ENCODE data around the gene ZNF827.

Gene ZNF827

DNA sequence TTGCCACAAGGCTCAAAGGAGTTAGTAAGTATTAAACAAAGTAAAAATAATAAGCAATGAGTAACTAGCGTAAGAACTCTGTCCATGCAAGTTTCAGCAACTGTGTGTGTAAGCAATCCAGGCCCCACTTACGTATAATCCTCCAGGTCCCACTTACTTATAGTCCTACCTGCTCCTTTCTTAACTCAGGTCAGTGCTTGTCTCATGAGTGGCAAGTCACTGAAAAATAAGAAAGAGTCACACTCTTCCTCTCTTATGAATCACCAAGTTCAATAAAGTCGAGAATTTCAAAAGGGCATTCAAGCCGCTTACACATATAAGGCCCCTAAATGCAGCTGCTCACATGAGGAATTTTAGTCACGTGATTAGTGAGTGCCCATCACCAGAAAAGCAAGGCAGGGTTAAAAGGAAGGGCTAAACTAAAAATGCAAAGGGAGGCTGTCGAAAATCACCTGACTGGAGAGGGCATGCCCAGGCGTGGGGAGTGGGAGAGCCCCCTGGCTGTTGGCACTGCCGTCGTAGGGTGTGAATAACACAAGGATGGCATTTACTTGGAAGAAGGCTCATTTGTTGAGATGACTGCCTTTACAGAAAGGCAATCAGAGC, 58.2 kb downstream of the ZNF827 start:
- TF ChIP-seq, protein P1, sequence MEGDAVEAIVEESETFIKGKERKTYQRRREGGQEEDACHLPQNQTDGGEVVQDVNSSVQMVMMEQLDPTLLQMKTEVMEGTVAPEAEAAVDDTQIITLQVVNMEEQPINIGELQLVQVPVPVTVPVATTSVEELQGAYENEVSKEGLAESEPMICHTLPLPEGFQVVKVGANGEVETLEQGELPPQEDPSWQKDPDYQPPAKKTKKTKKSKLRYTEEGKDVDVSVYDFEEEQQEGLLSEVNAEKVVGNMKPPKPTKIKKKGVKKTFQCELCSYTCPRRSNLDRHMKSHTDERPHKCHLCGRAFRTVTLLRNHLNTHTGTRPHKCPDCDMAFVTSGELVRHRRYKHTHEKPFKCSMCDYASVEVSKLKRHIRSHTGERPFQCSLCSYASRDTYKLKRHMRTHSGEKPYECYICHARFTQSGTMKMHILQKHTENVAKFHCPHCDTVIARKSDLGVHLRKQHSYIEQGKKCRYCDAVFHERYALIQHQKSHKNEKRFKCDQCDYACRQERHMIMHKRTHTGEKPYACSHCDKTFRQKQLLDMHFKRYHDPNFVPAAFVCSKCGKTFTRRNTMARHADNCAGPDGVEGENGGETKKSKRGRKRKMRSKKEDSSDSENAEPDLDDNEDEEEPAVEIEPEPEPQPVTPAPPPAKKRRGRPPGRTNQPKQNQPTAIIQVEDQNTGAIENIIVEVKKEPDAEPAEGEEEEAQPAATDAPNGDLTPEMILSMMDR (IDR thresholded peaks at IDR 0.05; ENCODE audit: extremely low read depth, insufficient read depth, missing control alignments), result no peak
- DNase-seq (ENCODE audit: low spot score), result no peak
- in situ Hi-C loops (cut with MboI; ENCODE audit: low pct_unique_long_range_greater_than_20kb, low sequenced_read_pairs, unreplicated experiment), result no loop called here

DNA sequence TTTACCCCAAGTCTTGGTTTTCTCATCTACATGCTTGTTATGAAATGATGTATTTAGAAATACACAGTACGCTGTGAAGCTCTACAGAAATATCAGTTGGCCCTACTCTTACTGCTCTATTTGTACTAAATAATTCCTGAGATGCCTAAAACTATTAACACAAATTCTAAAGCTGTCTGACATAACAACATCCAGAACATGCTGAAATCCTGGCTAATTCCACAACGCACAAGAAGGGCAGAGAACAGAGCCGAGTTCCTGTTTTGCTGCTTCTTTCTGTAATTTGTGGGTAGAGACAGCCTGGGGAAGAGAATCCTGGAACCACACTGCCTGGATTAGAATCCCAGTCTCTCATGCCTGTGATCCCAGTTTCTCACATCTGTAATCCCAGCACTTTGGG, 59.0 kb downstream of the ZNF827 start:
- DNase-seq (ENCODE audit: low spot score), result no peak
- TF ChIP-seq, protein P1 (IDR thresholded peaks at IDR 0.05; ENCODE audit: extremely low read depth, insufficient read depth, missing control alignments), result no peak
- in situ Hi-C loops (cut with MboI; ENCODE audit: low pct_unique_long_range_greater_than_20kb, low sequenced_read_pairs, unreplicated experiment), result no loop called here

DNA sequence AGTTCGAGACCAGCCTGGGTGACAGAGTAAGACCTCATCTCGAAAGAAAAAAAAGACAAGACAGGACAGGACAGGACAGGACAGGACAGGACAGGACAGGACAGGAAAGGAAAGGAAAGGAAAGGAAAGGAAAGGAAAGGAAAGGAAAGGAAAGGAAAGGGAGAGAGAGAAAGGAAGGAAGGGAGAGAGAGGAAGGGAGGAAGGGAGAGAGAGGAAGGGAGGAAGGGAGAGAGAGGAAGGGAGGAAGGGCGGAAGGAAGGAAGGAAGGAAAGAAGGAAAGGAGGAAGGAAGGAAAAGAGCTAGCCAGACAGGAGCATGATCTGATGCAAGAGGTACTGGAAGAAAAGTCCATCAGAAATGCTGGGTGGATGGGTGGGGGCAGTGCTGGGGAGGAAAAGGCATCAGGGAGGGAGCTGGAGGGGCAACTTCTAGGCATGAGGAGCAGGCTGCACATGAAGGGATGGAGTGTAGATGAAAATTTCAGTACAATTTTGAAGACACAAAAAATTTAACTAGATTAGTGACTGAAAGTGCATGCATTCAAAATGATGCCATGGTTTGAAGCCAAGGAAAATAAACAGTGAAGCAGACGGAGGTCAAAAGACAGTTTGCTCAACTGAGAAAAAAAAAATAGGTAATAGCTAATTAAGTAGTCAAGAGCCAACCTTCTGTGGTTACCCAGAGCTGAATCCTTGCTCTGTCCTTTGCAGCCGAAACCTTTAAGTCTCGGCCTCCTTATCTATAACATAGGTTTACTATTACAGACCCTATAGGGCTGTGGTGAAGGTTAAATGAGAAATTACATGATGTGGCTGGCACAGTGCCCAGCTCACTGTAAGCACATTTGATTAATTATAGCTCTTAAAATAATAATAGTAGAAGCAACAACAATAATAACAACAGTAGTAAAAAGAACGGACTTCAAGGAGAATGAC, 59.9 kb downstream of the ZNF827 start:
- TF ChIP-seq, protein P1 (IDR thresholded peaks at IDR 0.05; ENCODE audit: extremely low read depth, insufficient read depth, missing control alignments), result no peak
- in situ Hi-C loops (cut with MboI; ENCODE audit: low pct_unique_long_range_greater_than_20kb, low sequenced_read_pairs, unreplicated experiment), result no loop called here
- no peak for DNase-seq (ENCODE audit: low spot score)

DNA sequence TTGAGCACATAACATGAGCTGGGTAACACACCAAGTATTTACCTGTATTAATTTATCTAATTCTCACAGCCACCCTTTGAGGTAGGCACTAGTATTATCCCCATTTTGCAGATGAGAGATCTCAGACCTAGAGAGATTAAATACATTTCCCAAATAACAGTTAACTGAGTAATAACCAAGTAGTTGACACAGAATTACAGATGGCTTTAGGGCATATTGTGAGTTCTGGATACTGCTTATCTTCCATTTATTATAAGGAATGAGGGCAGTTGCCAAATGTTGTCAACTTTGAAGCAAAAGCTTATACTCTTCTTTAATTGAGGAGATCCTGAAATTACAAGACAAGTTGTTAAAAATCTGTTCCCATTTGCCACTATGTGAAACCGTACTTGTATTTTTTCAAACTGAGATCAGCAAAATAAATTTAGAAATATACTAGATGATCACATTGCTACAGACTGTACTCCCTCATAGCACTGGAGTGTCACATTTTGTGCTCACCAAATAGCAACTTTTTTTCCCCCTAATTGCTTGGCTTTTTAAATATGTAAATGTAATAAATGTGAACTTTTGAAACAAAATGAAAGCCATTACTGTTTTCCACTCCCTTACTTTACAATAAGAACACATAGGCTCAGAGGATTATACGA, 62.0 kb downstream of the ZNF827 start:
- in situ Hi-C loops (cut with MboI; ENCODE audit: low pct_unique_long_range_greater_than_20kb, low sequenced_read_pairs, unreplicated experiment), result no loop called here
- no peak for DNase-seq (ENCODE audit: low spot score)
- TF ChIP-seq, protein P1 (IDR thresholded peaks at IDR 0.05; ENCODE audit: extremely low read depth, insufficient read depth, missing control alignments), result no peak

DNA sequence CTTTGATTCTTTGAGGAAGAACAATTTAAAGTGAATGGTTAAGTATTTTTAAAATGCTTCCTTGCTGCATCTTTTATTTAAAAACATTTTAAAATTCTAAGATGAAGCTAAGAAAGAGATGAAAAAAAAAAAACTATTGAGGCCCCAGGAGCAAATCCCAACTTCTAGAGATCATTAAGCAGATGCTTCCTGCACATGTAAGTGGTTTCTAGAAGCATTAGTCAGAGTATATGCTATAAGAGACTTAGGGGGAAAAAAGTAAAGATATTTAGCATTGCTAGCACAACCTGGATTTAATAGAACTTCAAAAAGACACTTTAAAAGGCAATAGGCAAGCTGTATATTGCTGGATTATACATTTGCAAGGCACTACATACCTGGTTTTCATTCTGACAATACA, 64.7 kb downstream of the ZNF827 start:
- in situ Hi-C loops (cut with MboI; ENCODE audit: low pct_unique_long_range_greater_than_20kb, low sequenced_read_pairs, unreplicated experiment), result no loop called here
- no peak for DNase-seq (ENCODE audit: low spot score)
- TF ChIP-seq, protein P1 (IDR thresholded peaks at IDR 0.05; ENCODE audit: extremely low read depth, insufficient read depth, missing control alignments), result no peak

DNA sequence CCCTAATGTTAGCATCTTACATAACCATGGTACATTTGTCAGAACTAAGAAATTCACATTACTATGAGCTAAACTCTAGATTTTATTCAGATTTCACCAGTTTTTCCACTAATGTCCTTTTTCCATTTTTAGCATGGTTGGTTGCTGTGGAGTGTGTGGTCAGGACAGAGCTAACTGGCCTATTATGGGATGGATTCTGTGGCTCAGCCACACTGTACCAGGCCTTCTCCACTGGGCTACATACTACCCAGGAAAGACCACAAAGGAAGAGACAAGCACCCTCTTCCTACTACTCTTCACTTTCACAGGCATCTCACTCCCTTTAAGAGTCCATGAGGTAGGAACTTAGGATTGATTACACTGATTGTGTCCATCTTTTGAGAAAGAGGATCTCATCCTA, 67.4 kb downstream of the ZNF827 start:
- TF ChIP-seq, protein P1 (IDR thresholded peaks at IDR 0.05; ENCODE audit: extremely low read depth, insufficient read depth, missing control alignments), result no peak
- DNase-seq (ENCODE audit: low spot score), result no peak
- in situ Hi-C loops (cut with MboI; ENCODE audit: low pct_unique_long_range_greater_than_20kb, low sequenced_read_pairs, unreplicated experiment), result no loop called here
